HG03196 (cell line): ENCODE results near the gene SRSF9.
"Not testable (repeated sequence)": the region's sequence is repeated elsewhere in the genome, so short reads cannot be mapped to it uniquely, and the experiment has no call there.

Experiments used
- ATAC-seq: cut with Tn5 transposase; IDR thresholded peaks from one replicate; pipeline ENCODE4 v1.9.1; 2021; ENCODE audit not compliant: unreplicated experiment

The SRSF9 gene

GRCh38 chr12:120453060-120453750 is 16.3 kb downstream of the SRSF9 start:
- no peak for ATAC-seq

GRCh38 chr12:120452524-120452923 is 17.0 kb downstream of the SRSF9 start:
- ATAC-seq = not testable (repeated sequence)

- no peak for ATAC-seq
These were observed 21.6 kb downstream of the SRSF9 start for GRCh38 chr12:120447992-120448391.

GRCh38 chr12:120446844-120447178 is 22.7 kb downstream of the SRSF9 start:
- not testable (repeated sequence) for ATAC-seq

- peak; percentile 84 for ATAC-seq
These were observed 23.4 kb downstream of the SRSF9 start, which contains the start of the genes GATC and TRIAP1 for GRCh38 chr12:120445911-120446843. TSS of gene GATC (plus strand) at chr12:120446444. CDS start at chr12:120446481, 37 bp downstream. TSS of gene TRIAP1 (minus strand) at chr12:120446384. CDS start at chr12:120446372, 12 bp downstream.

GRCh38 chr12:120444676-120445075 is 24.9 kb downstream of the SRSF9 start:
- no peak for ATAC-seq

- ATAC-seq = no peak
These were observed 29.8 kb downstream of the SRSF9 start for GRCh38 chr12:120439646-120440247.

- ATAC-seq = no peak
These were observed 30.9 kb downstream of the SRSF9 start for GRCh38 chr12:120438495-120439198.

- peak; percentile 94 for ATAC-seq
These were observed 31.6 kb downstream of the SRSF9 start, which contains the start of gene COX6A1 for GRCh38 chr12:120437735-120438494. TSS of gene COX6A1 (plus strand) at chr12:120438113. CDS start at chr12:120438127, 14 bp downstream.

- no peak for ATAC-seq
These were observed 36.6 kb downstream of the SRSF9 start for GRCh38 chr12:120432772-120433525.

GRCh38 chr12:120429368-120429767 is 40.2 kb downstream of the SRSF9 start:
- no peak for ATAC-seq

GRCh38 chr12:120428597-120429229 is 40.8 kb downstream of the SRSF9 start:
- ATAC-seq = no peak

GRCh38 chr12:120425797-120426196 is 43.8 kb downstream of the SRSF9 start:
- no peak for ATAC-seq

GRCh38 chr12:120422892-120423456 is 46.6 kb downstream of the SRSF9 start:
- no peak for ATAC-seq

- ATAC-seq = no peak
These were observed 47.8 kb downstream of the SRSF9 start for GRCh38 chr12:120421701-120422100.

GRCh38 chr12:120417917-120418580 is 51.5 kb downstream of the SRSF9 start:
- no peak for ATAC-seq

GRCh38 chr12:120416490-120417216 is 52.9 kb downstream of the SRSF9 start:
- no peak for ATAC-seq
